ENCODE results near the gene RORC.

- TF ChIP-seq CTCF (IDR thresholded peaks at IDR 0.05 in 2 of 3, conservative IDR thresholded peaks at IDR 0.05 in 1 of 3; ENCODE audit: borderline replicate concordance in 1 of 3, insufficient read depth in 1 of 3, low read depth in 2 of 3, low read length in 2 of 3) (no peak), EZH2phosphoT487 (IDR thresholded peaks at IDR 0.05; ENCODE audit: borderline replicate concordance) (no peak), POLR2A (IDR thresholded peaks at IDR 0.05; ENCODE audit: borderline replicate concordance, extremely low read depth, insufficient read depth, insufficient read length) (no peak), ELF1 (IDR thresholded peaks at IDR 0.05; ENCODE audit: borderline replicate concordance, low read depth) (no peak), REST (IDR thresholded peaks at IDR 0.05; ENCODE audit: low read depth) (no peak), ZBTB33 (IDR thresholded peaks at IDR 0.05; ENCODE audit: extremely low read depth, insufficient replicate concordance, low read length) (no peak), POLR2AphosphoS5 (IDR thresholded peaks at IDR 0.05; ENCODE audit: low read depth, low read length) (no peak), YY1 (IDR thresholded peaks at IDR 0.05; ENCODE audit: extremely low read depth, insufficient replicate concordance, low read depth, low read length) (no peak), JUND (IDR thresholded peaks at IDR 0.05) (no peak), EZH2 (IDR thresholded peaks at IDR 0.05) (no peak), SP1 (IDR thresholded peaks at IDR 0.05; ENCODE audit: low read depth) (no peak), SRF (IDR thresholded peaks at IDR 0.05; ENCODE audit: low read depth) (no peak), RAD21 (IDR thresholded peaks at IDR 0.05; ENCODE audit: low read depth) (no peak), ATF3 (IDR thresholded peaks at IDR 0.05) (no peak)
Measured at GRCh38 chr1:151854658-151855057, 23.1 kb upstream of the RORC start.
